Activated CD8-positive, alpha-beta memory T cell treated with anti-CD3 and anti-CD28 coated beads for 48 hours (primary cell): ENCODE measurements around the gene LINC01488.

Source experiments
- DNase-seq, 3 experiments: peaks; one replicate each; pipeline ENCODE4 v3.0.0-alpha.2; 2020; ENCODE audit warnings: low read depth in 2 of 3, low spot score in 2 of 3

LINC01488 gene

GRCh38 chr11:69492201-69492991 lies 10.9 kb downstream of the LINC01488 start:
- DNase-seq: no peak

GRCh38 chr11:69493931-69494821 lies 12.7 kb downstream of the LINC01488 start:
- no peak for DNase-seq

- DNase-seq: no peak
These were observed 13.4 kb downstream of the LINC01488 start for GRCh38 chr11:69494851-69495250.

- DNase-seq: no peak
These were observed 14.2 kb downstream of the LINC01488 start for GRCh38 chr11:69495441-69496201.

- no peak for DNase-seq
These were observed 14.7 kb downstream of the LINC01488 start for GRCh38 chr11:69496202-69496557.

- no peak for DNase-seq
These were observed 15.3 kb downstream of the LINC01488 start for GRCh38 chr11:69496631-69497220.

GRCh38 chr11:69497221-69497787 lies 15.8 kb downstream of the LINC01488 start:
- DNase-seq: no peak

GRCh38 chr11:69498614-69499175 lies 17.2 kb downstream of the LINC01488 start:
- no peak for DNase-seq

GRCh38 chr11:69499186-69499917 lies 17.9 kb downstream of the LINC01488 start:
- DNase-seq: no peak

GRCh38 chr11:69499918-69500284 lies 18.4 kb downstream of the LINC01488 start:
- DNase-seq: no peak

GRCh38 chr11:69500285-69501120 lies 19.0 kb downstream of the LINC01488 start:
- DNase-seq: no peak

- DNase-seq: no peak
These were observed 19.6 kb downstream of the LINC01488 start for GRCh38 chr11:69501121-69501489.

GRCh38 chr11:69501891-69502860 lies 20.7 kb downstream of the LINC01488 start:
- DNase-seq: no peak

- no peak for DNase-seq
These were observed 22.7 kb downstream of the LINC01488 start for GRCh38 chr11:69504127-69504526.

- DNase-seq: no peak
These were observed 23.3 kb downstream of the LINC01488 start for GRCh38 chr11:69504576-69505335.

GRCh38 chr11:69508974-69509373 lies 27.5 kb downstream of the LINC01488 start:
- no peak for DNase-seq

- DNase-seq: no peak
These were observed 27.9 kb downstream of the LINC01488 start for GRCh38 chr11:69509381-69509780.
